Uterus (tissue), 4 donors: ENCODE data around the gene KRT28. TPM values are rescaled to one million over a fixed set of nuclear protein-coding genes. Genes with fewer than 3 reads are reported as not detected.
"Not testable (repeated sequence)": the region's sequence is repeated elsewhere in the genome, so short reads cannot be mapped to it uniquely, and the experiment has no call there.

Source experiments
- DNase-seq, 2 donors: peaks; one replicate each; pipeline ENCODE4 v3.0.0-alpha.2; 2019 to 2020
- H3K27ac ChIP-seq, 2 donors: fragments of 200-600 bp; sonication (generic); 1 replicate in 1 of 2; 2 replicates in 1 of 2; pipeline ENCODE4 v1.5.1; 2016 to 2018
- H3K27me3 ChIP-seq, 2 donors: fragments of 200-600 bp; sonication (generic); one replicate each; pipeline ENCODE4 v1.5.1; 2018 to 2019; ENCODE audit warnings: control low read depth in 1 of 2
- H3K36me3 ChIP-seq, 2 donors: fragments of 200-600 bp; sonication (generic); one replicate each; pipeline ENCODE4 v1.5.1; 2019; ENCODE audit warnings: control low read depth in 1 of 2
- H3K4me1 ChIP-seq, 2 donors: fragments of 200-600 bp; sonication (generic); one replicate each; pipeline ENCODE4 v1.5.1; 2018 to 2019; ENCODE audit warnings: control low read depth in 1 of 2
- H3K4me3 ChIP-seq, 2 donors: fragments of 200-600 bp; sonication (generic); 1 replicate in 1 of 2; 2 replicates in 1 of 2; pipeline ENCODE4 v1.5.1; 2018 to 2019; ENCODE audit warnings: mild to moderate bottlenecking in 1 of 2
- H3K9me3 ChIP-seq, 2 donors: fragments of 200-600 bp; sonication (generic); one replicate each; pipeline ENCODE4 v1.5.1; 2019; ENCODE audit warnings: control low read depth in 1 of 2
- CTCF ChIP-seq, 4 experiments: fragments of 200-600 bp in 2 of 4; fragments of 450-650 bp in 2 of 4; sonication (generic) in 2 of 4; IDR thresholded peaks; one replicate each; pipeline ENCODE4 v1.5.1; 2016 to 2019; ENCODE audit warnings: antibody characterized with exemption in 4 of 4, mild to moderate bottlenecking in 2 of 4, moderate library complexity in 1 of 4
- POLR2A ChIP-seq, 2 donors: fragments of 450-650 bp; IDR thresholded peaks; one replicate each; pipeline ENCODE4 v1.6.1; 2016; ENCODE audit warnings: antibody characterized with exemption in 2 of 2, mild to moderate bottlenecking in 1 of 2, moderate library complexity in 1 of 2
- intact Hi-C: fragments of 100-400 bp; cut with DNase I; formaldehyde crosslinking; loops from one replicate; pipeline ENCODE4 v1.15.1; 2023; ENCODE audit warnings: low total_unique reads
- total RNA-seq, 4 donors: library from RNA; depleted of rRNA in 3 of 4; stranded (reverse); fragments of >200 nt in 3 of 4; gene quantifications; one replicate each; pipeline versions ENCODE4 v1.1.0 to v1.2.4, GENCODE V29; 2014 to 2023
- donor health status: DM: yes; HTN: yes; CAD: no.

Gene KRT28
- total RNA-seq, 4 donors from 2014 or later, result not detected

GRCh38 chr17:40760105-40761016 lies 39.4 kb downstream of the KRT28 start:
- intact Hi-C loops, result no loop called here
- Histone ChIP-seq H3K36me3 (no peaks in the 10 kb centered on the region), H3K27me3 (no peaks in the 10 kb centered on the region), H3K4me1 (no peaks in the 10 kb centered on the region), H3K27ac (no peak overlapping the region), H3K4me3 (no peak overlapping the region), H3K9me3 (peaks cover 0 to 20% of the 10 kb centered on the region in 2 donors)
- no peak for TF ChIP-seq POLR2A (IDR thresholded peaks at IDR 0.05)
- TF ChIP-seq CTCF (IDR thresholded peaks at IDR 0.05), result no peak
- DNase-seq, result no peak

GRCh38 chr17:40755231-40755630 lies 44.5 kb downstream of the KRT28 start, which contains the start of gene KRT25:
KRT25 (minus strand) TSS chr17:40755331; CDS start chr17:40755271, 60 bp downstream.
- DNase-seq, result no peak
- no peak for TF ChIP-seq POLR2A (IDR thresholded peaks at IDR 0.05)
- TF ChIP-seq CTCF (IDR thresholded peaks at IDR 0.05), result no peak
- intact Hi-C loops, result no loop called here

GRCh38 chr17:40753804-40754203 lies 46.0 kb downstream of the KRT28 start:
- Histone ChIP-seq H3K27ac (no peak overlapping the region), H3K4me1 (no peaks in the 10 kb centered on the region), H3K4me3 (no peak overlapping the region), H3K36me3 (no peaks in the 10 kb centered on the region), H3K9me3 (peaks cover 0 to 3% of the 10 kb centered on the region in 2 donors), H3K27me3 (no peaks in the 10 kb centered on the region)
- no peak for TF ChIP-seq CTCF (IDR thresholded peaks at IDR 0.05)
- intact Hi-C loops, result no loop called here
- no peak for DNase-seq

More at GRCh38 chr17:40755231-40755630, 44.5 kb downstream of the KRT28 start, which contains the start of gene KRT25:
- no peaks in the 10 kb centered on the region for H3K27me3 ChIP-seq
- H3K27ac ChIP-seq, result no peak within 1 kb of the TSS
- no peak within 1 kb of the TSS for H3K4me3 ChIP-seq
- no peaks in the 10 kb centered on the region for H3K4me1 ChIP-seq
- peaks cover 0 to 10% of the 10 kb centered on the region in 2 donors for H3K9me3 ChIP-seq
- H3K36me3 ChIP-seq, result no peaks in the 10 kb centered on the region

- TF ChIP-seq POLR2A (IDR thresholded peaks at IDR 0.05) (no peak), CTCF (IDR thresholded peaks at IDR 0.05) (no peak)
- intact Hi-C loops, result no loop called here
These were observed 48.7 kb downstream of the KRT28 start for GRCh38 chr17:40751065-40751464.

GRCh38 chr17:40750391-40750790 lies 49.4 kb downstream of the KRT28 start:
- Histone ChIP-seq H3K27ac (no peak overlapping the region), H3K9me3 (no peaks in the 10 kb centered on the region), H3K36me3 (no peaks in the 10 kb centered on the region), H3K27me3 (no peaks in the 10 kb centered on the region), H3K4me3 (no peak overlapping the region), H3K4me1 (no peaks in the 10 kb centered on the region)
- TF ChIP-seq CTCF (IDR thresholded peaks at IDR 0.05) (no peak), POLR2A (IDR thresholded peaks at IDR 0.05) (no peak)
- no peak for DNase-seq
- intact Hi-C loops, result no loop called here

More at GRCh38 chr17:40751065-40751464, 48.7 kb downstream of the KRT28 start:
- no peaks in the 10 kb centered on the region for H3K27me3 ChIP-seq
- no peak overlapping the region for H3K27ac ChIP-seq
- H3K36me3 ChIP-seq, result no peaks in the 10 kb centered on the region
- no peak overlapping the region for H3K4me3 ChIP-seq
- no peaks in the 10 kb centered on the region for H3K4me1 ChIP-seq
- no peak for DNase-seq
- H3K9me3 ChIP-seq, result no peaks in the 10 kb centered on the region

GRCh38 chr17:40748666-40749065 lies 51.1 kb downstream of the KRT28 start:
- H3K27me3 ChIP-seq, H3K27ac ChIP-seq, DNase-seq, H3K4me1 ChIP-seq, H3K36me3 ChIP-seq, H3K9me3 ChIP-seq, intact Hi-C loops, H3K4me3 ChIP-seq: not testable (repeated sequence)
